ENCODE results near the gene DGLUCY.

DNA sequence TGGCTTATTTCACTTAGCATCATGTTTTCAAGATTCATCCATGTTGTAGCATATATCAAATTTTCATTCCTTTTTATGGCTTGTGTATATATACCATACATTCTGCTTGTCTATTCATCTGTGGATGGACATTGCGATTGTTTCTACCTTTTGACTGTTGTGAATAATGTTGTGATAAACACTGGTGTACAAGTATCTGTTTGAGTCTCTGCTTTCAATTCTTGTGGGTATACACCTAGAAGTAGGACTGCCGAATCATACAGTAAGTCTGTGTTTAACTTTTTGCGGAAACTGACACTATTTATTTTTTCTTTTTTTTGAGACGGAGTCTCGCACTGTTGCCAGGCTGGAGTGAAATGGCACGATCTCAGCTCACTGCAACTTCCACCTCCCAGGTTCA lies 33.8 kb upstream of the DGLUCY start:
- TF ChIP-seq, protein P1, sequence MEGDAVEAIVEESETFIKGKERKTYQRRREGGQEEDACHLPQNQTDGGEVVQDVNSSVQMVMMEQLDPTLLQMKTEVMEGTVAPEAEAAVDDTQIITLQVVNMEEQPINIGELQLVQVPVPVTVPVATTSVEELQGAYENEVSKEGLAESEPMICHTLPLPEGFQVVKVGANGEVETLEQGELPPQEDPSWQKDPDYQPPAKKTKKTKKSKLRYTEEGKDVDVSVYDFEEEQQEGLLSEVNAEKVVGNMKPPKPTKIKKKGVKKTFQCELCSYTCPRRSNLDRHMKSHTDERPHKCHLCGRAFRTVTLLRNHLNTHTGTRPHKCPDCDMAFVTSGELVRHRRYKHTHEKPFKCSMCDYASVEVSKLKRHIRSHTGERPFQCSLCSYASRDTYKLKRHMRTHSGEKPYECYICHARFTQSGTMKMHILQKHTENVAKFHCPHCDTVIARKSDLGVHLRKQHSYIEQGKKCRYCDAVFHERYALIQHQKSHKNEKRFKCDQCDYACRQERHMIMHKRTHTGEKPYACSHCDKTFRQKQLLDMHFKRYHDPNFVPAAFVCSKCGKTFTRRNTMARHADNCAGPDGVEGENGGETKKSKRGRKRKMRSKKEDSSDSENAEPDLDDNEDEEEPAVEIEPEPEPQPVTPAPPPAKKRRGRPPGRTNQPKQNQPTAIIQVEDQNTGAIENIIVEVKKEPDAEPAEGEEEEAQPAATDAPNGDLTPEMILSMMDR (IDR thresholded peaks at IDR 0.05; ENCODE audit: insufficient read depth, low read depth, low read length) = no peak
- TF ChIP-seq EZH2 (IDR thresholded peaks at IDR 0.05; ENCODE audit: insufficient read depth, low read length) = no peak
